GM21447 (cell line): ENCODE data around the gene HTR6.
"Not testable (repeated sequence)": the region's sequence is repeated elsewhere in the genome, so short reads cannot be mapped to it uniquely, and the experiment has no call there.

Experiments
- ATAC-seq: cut with Tn5 transposase; IDR thresholded peaks from one replicate; pipeline ENCODE4 v1.9.1; 2021; ENCODE audit not compliant: unreplicated experiment

Gene HTR6

GRCh38 chr1:19637606-19638005 is 27.1 kb upstream of the HTR6 start:
- ATAC-seq = no peak

- not testable (repeated sequence) for ATAC-seq
These were observed 25.4 kb upstream of the HTR6 start for GRCh38 chr1:19639228-19639627.

GRCh38 chr1:19639999-19640362 is 24.7 kb upstream of the HTR6 start:
- ATAC-seq = no peak

- ATAC-seq = no peak
These were observed 24.0 kb upstream of the HTR6 start for GRCh38 chr1:19640363-19641316.

- no peak for ATAC-seq
These were observed 21.6 kb upstream of the HTR6 start for GRCh38 chr1:19643121-19643520.

GRCh38 chr1:19643602-19644394 is 20.9 kb upstream of the HTR6 start, which contains the start of gene NBL1:
TSS of gene NBL1 (plus strand) at chr1:19644311. CDS start at chr1:19655031, 10,720 bp downstream.
- no peak for ATAC-seq

GRCh38 chr1:19644395-19644680 is 20.3 kb upstream of the HTR6 start:
- ATAC-seq = no peak

GRCh38 chr1:19644681-19645410 is 19.8 kb upstream of the HTR6 start:
- no peak for ATAC-seq

GRCh38 chr1:19645411-19646251 is 19.0 kb upstream of the HTR6 start:
- ATAC-seq = no peak

GRCh38 chr1:19646377-19647319 is 18.0 kb upstream of the HTR6 start:
- no peak for ATAC-seq

GRCh38 chr1:19647643-19648042 is 17.0 kb upstream of the HTR6 start:
- ATAC-seq = no peak

GRCh38 chr1:19648239-19648638 is 16.4 kb upstream of the HTR6 start:
- ATAC-seq = no peak

- no peak for ATAC-seq
These were observed 16.0 kb upstream of the HTR6 start for GRCh38 chr1:19648689-19649088.

GRCh38 chr1:19650416-19651140 is 14.1 kb upstream of the HTR6 start:
- no peak for ATAC-seq

- no peak for ATAC-seq
These were observed 13.4 kb upstream of the HTR6 start for GRCh38 chr1:19651141-19651737.

GRCh38 chr1:19654386-19654785 is 10.3 kb upstream of the HTR6 start:
- ATAC-seq = no peak

GRCh38 chr1:19654886-19655717 is 9.6 kb upstream of the HTR6 start:
- ATAC-seq = no peak

- ATAC-seq = no peak
These were observed 9.0 kb upstream of the HTR6 start for GRCh38 chr1:19655718-19656080.
